Right lobe of liver (tissue), 6 donors: ENCODE results near the gene NSD1. TPM values are rescaled to one million over a fixed set of nuclear protein-coding genes. Genes with fewer than 3 reads are reported as not detected.

ENCODE experiments used
- ATAC-seq, 4 donors: fragments of 200-7000 bp; cut with Tn5 transposase; one replicate each; pipeline ENCODE4 v1.9.1; 2020; ENCODE audit warnings: mild to moderate bottlenecking in 4 of 4, moderate library complexity in 4 of 4
- DNase-seq, 3 donors: peaks; one replicate each; pipeline ENCODE4 v3.0.0-alpha.2; 2020
- H3K27ac ChIP-seq, 3 donors: fragments of 200-600 bp; one replicate each; pipeline ENCODE4 v1.8.0; 2022
- H3K27me3 ChIP-seq, 2 donors: fragments of 200-600 bp; one replicate each; pipeline ENCODE4 v1.8.0; 2022
- H3K36me3 ChIP-seq, 4 donors: fragments of 200-600 bp; sonication (generic) in 1 of 4; one replicate each; pipeline versions ENCODE4 v1.5.1 to v1.8.0; 2017 to 2022; ENCODE audit warnings: control low read depth in 1 of 4
- H3K4me1 ChIP-seq, 4 donors: fragments of 200-600 bp; sonication (generic) in 1 of 4; one replicate each; pipeline versions ENCODE4 v1.5.1 to v1.8.0; 2017 to 2022; ENCODE audit warnings: control low read depth in 1 of 4
- H3K4me3 ChIP-seq, 3 donors: fragments of 200-600 bp; one replicate each; pipeline ENCODE4 v1.8.0; 2022
- H3K9me3 ChIP-seq, 4 donors: fragments of 200-600 bp; sonication (generic) in 1 of 4; one replicate each; pipeline versions ENCODE4 v1.5.1 to v1.8.0; 2017 to 2022; ENCODE audit warnings: control low read depth in 1 of 4
- POLR2A ChIP-seq: fragments of 450-650 bp; IDR thresholded peaks from one replicate; pipeline ENCODE4 v1.6.1; 2017; ENCODE audit warnings: antibody characterized with exemption, mild to moderate bottlenecking
- WGBS: methylation state at CpG from one replicate; pipeline ENCODE4 v1.1.6; 2018; ENCODE audit warnings: low coverage, low lambda C conversion rate; ENCODE audit not compliant: insufficient coverage; ENCODE audit errors: missing lambda C conversion rate; 5-methylcytosine and 5-hydroxymethylcytosine counted together
- intact Hi-C, 2 donors: fragments of 100-400 bp; cut with DNase I; formaldehyde crosslinking; loops; one replicate each; pipeline versions ENCODE4 v1.11.2 to v1.14.1; 2022
- total RNA-seq, 6 experiments: library from RNA; depleted of rRNA in 2 of 6; stranded (reverse); fragments of >200 nt in 2 of 6; fragmentation: NEBNext Ultra II Directional in 3 of 6; extraction: Animal tissue kit (Norgen Biotek cat#: 25700) in 3 of 6; gene quantifications; one replicate each; pipeline versions ENCODE4 v1.1.0 to v1.2.4, GENCODE V29; 2016 to 2023
- TF ChIP-seq, protein P1 (sequence below), 4 donors: fragments of 200-600 bp in 3 of 4; fragments of 450-650 bp in 1 of 4; IDR thresholded peaks; one replicate each; pipeline versions ENCODE4 v1.5.1 to v1.8.0; 2016 to 2022; ENCODE audit warnings: antibody characterized with exemption in 4 of 4, mild to moderate bottlenecking in 2 of 4
- donor health status: DM: no; HTN: yes; CAD: no.
- donor health status: DM: no; HTN: no; CAD: no.
- donor health status: DM: no; HTN: no; CAD: no.
- donor health status: DM: no; HTN: yes; CAD: no.
- donor health status: DM: no; HTN: yes; CAD: no.

Gene NSD1
- total RNA-seq, 6 experiments from 2014 or later: 13.1 to 33.1 (median 23.6) TPM

DNA sequence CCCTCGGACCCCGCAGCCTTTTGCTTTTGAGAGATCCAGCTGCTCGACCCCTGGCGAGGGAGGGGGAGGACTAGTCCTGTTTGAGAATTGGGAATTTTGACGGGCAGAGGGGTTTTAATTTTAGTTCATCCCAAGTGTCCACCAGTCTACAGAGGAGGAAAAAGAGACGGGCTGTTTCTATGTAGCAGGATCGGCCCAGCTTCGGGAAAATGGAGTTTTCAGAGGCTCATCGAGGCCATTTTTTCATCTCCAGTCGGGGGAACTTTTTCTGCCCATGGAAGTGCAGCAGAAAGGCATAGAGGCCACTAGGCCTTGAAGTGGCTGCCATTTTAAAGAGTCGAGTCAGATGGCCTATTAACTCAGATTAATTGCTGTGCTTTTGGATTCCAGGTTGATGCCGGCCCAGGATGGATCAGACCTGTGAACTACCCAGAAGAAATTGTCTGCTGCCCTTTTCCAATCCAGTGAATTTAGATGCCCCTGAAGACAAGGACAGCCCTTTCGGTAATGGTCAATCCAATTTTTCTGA, 1.2 kb downstream of the NSD1 start:
- H3K4me3 ChIP-seq: peak overlapping the region; percentile 85 to 91 (median 89)
- no peaks in the 10 kb centered on the region for H3K9me3 ChIP-seq
- WGBS: 8% methylated on average over 8 of the region's 13 CpGs
- DNase-seq (peak in 1 of 3 donors; percentile 15), ATAC-seq (no peak)
- peaks cover 0 to 31% (median 11%) of the 10 kb centered on the region in 4 donors for H3K4me1 ChIP-seq
- peaks cover 0 to 24% (median 11%) of the 10 kb centered on the region in 4 donors for H3K36me3 ChIP-seq
- intact Hi-C loops: no loop called here
- TF ChIP-seq POLR2A: no peak
- TF ChIP-seq, protein P1, sequence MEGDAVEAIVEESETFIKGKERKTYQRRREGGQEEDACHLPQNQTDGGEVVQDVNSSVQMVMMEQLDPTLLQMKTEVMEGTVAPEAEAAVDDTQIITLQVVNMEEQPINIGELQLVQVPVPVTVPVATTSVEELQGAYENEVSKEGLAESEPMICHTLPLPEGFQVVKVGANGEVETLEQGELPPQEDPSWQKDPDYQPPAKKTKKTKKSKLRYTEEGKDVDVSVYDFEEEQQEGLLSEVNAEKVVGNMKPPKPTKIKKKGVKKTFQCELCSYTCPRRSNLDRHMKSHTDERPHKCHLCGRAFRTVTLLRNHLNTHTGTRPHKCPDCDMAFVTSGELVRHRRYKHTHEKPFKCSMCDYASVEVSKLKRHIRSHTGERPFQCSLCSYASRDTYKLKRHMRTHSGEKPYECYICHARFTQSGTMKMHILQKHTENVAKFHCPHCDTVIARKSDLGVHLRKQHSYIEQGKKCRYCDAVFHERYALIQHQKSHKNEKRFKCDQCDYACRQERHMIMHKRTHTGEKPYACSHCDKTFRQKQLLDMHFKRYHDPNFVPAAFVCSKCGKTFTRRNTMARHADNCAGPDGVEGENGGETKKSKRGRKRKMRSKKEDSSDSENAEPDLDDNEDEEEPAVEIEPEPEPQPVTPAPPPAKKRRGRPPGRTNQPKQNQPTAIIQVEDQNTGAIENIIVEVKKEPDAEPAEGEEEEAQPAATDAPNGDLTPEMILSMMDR (IDR thresholded peaks at IDR 0.05): no peak
- peak overlapping the region; percentile 50 to 74 (median 74) for H3K27ac ChIP-seq
- H3K27me3 ChIP-seq: no peaks in the 10 kb centered on the region

DNA sequence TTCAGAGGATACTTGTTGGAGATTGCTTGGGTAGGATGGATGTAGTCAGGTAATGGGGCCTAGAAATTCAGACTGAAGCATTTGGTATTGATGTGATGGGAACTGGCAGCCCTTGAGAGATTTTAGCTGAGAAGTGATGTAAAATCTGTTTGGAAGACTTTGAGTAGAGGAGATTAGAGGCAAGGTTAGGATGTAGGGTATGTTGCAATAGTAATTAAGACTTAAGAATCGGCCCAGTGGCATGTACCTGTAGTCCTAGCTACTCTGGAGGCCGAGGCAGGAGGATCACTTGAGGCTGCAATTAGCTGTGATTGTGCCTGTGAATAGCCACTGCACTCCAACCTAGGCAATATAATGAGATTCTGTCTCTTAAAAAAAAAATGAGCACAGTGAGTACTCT, 6.7 kb downstream of the NSD1 start:
- Histone ChIP-seq H3K27ac (no peak overlapping the region), H3K4me1 (peaks cover 0 to 23% (median 7%) of the 10 kb centered on the region in 4 donors), H3K36me3 (peaks cover 0 to 38% (median 17%) of the 10 kb centered on the region in 4 donors), H3K27me3 (no peaks in the 10 kb centered on the region), H3K4me3 (no peak overlapping the region), H3K9me3 (no peaks in the 10 kb centered on the region)
- WGBS: 88% methylated on average over 2 of the region's 2 CpGs
- TF ChIP-seq, protein P1 (IDR thresholded peaks at IDR 0.05): no peak
- no peak for TF ChIP-seq POLR2A
- no peak for ATAC-seq
- no peak for DNase-seq
- intact Hi-C loops: no loop called here

- intact Hi-C loops: no loop called here
- TF ChIP-seq, protein P1 (IDR thresholded peaks at IDR 0.05): no peak
- no peak for TF ChIP-seq POLR2A
- whole genome bisulfite sequencing: 93% methylated on average over 2 of the region's 3 CpGs
- H3K36me3 ChIP-seq: peaks cover 0 to 30% (median 15%) of the 10 kb centered on the region in 4 donors
- no peak overlapping the region for H3K27ac ChIP-seq
- H3K27me3 ChIP-seq: no peaks in the 10 kb centered on the region
- H3K9me3 ChIP-seq: no peaks in the 10 kb centered on the region
- no peak for DNase-seq
- no peak overlapping the region for H3K4me3 ChIP-seq
- peaks cover 0 to 11% (median 5%) of the 10 kb centered on the region in 4 donors for H3K4me1 ChIP-seq
- ATAC-seq: no peak
Measured at GRCh38 chr5:177141496-177141895, 7.9 kb downstream of the NSD1 start.

DNA sequence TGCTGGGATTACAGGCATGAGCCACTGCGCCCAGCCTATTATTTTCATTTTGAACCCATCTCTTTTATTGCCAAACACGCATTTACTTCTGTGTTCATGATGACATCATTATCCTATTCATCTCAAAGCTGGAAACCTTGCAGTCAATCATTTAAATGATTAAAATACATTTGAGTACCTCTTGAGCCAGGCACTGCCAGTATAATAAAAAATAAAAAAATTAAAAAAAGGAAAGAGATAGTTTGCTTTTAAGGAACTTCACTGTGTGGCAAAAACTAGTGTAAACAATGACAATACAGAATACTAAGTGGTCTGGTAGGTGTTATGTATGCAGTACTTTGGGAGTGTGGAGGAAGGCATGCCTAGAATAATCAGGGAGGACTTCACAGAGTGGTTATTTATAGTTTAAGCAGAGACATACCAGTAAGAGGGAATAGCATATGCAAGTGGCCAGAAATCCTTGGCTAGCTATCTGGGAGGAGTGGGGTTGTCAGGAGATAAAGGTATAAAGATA, 8.6 kb downstream of the NSD1 start:
- Histone ChIP-seq H3K4me1 (peaks cover 0 to 5% (median 2%) of the 10 kb centered on the region in 4 donors), H3K27ac (no peak overlapping the region), H3K9me3 (no peaks in the 10 kb centered on the region), H3K27me3 (no peaks in the 10 kb centered on the region), H3K36me3 (peaks cover 0 to 36% (median 14%) of the 10 kb centered on the region in 4 donors), H3K4me3 (no peak overlapping the region)
- intact Hi-C loops: no loop called here
- TF ChIP-seq, protein P1 (IDR thresholded peaks at IDR 0.05): no peak
- TF ChIP-seq POLR2A: no peak
- whole genome bisulfite sequencing: 97% methylated on average over 2 of the region's 2 CpGs
- ATAC-seq (no peak), DNase-seq (no peak)
